ENCODE data around the gene TAB2.
"Not testable (repeated sequence)": the region's sequence is repeated elsewhere in the genome, so short reads cannot be mapped to it uniquely, and the experiment has no call there.

The TAB2 gene

DNA sequence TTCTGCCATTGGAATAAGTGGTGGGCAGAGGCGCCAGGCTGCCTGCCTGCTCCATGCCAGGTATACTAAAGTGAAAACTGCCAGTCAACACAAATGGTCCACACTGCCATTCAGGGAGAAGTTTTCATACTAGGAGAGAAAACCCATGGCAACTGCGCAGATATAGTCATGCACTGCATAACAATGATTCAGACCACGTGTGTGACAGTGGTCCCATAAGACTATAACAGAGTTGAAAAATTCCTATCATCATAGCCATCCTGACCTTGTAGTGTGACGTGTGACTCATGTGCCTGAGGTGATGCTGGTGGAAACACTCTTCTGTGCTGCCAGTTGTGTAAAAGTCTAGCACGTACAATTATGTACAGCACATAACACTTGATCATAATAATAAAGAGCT is 142.2 kb downstream of the TAB2 start:
- no peak for DNase-seq (ENCODE audit: low read depth in 2 of 2)

DNA sequence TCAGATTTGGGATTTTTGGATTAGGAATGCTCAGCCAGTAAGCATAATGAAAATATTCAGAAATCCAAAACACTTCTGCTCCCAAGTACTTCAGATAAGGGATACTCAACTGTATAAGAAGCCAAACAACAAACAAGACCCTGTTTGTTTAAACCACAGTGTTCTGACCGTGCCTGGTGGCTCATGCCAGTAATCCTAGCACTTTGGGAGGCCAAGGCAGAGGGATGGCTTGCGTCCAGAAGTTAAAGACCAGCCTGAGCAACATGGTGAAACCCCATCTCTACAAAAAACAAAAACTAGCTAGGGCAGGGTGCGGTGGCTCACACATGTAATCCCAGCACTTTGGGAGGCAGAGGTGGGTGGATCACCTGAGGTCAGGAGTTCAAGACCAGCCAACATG is 142.7 kb downstream of the TAB2 start:
- not testable (repeated sequence) for DNase-seq (ENCODE audit: low read depth in 2 of 2)

Measured in stimulated activated CD4-positive, alpha-beta T cell treated with anti-CD3 and anti-CD28 coated beads, Interleukin-1b, Interleukin-23, amount 100 ng/mL, for 4 hours (primary cell).